T-helper 1 cell (primary cell): ENCODE measurements around the gene SPTBN5.
A peak's percentile ranks its signal among the peaks of the same experiment; 100 is the strongest.

Experiments used
- DNase-seq, 5 donors: peaks; one replicate each; pipeline ENCODE4 v3.0.0-alpha.2; 2012 to 2020

The SPTBN5 gene

DNA sequence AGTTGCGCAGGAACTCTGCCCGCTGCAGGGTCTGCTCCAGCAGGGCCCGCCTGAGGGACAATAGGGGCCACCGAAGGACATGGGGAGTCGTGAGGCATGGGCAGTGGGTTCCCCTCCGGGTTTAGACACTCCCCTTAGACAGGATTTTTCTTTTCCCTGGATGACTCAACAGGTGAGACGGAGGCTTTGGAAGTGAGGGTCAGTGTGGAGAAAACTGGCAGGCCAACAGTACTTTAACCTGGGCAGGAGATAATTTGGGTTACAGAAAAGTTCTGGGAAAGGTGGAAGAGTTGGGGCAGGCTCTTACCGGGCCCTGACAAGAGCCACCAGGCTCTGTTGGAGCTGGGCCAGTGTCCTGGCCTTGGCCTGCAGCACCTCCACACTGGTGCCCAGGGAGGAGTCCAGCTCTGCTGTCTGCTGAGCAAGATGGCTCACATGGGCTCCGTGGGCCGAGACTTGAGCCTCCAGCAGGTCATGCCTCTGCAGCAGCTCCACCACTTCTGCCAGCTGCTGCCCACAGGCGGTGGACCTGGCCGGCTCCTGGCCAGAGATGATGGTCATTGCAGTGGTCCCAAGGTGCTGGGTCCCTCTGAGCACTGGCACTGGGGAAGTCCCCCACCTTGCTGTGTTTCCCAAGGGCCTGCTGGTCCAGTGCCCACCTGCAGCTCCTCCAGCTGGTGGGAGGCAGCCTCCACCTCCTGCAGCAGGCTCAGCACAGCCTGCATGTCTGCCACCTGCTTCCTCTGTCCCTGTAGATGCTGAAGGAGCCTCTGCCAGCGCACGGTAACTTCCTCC is 11.0 kb downstream of the SPTBN5 start:
- DNase-seq = no peak

DNA sequence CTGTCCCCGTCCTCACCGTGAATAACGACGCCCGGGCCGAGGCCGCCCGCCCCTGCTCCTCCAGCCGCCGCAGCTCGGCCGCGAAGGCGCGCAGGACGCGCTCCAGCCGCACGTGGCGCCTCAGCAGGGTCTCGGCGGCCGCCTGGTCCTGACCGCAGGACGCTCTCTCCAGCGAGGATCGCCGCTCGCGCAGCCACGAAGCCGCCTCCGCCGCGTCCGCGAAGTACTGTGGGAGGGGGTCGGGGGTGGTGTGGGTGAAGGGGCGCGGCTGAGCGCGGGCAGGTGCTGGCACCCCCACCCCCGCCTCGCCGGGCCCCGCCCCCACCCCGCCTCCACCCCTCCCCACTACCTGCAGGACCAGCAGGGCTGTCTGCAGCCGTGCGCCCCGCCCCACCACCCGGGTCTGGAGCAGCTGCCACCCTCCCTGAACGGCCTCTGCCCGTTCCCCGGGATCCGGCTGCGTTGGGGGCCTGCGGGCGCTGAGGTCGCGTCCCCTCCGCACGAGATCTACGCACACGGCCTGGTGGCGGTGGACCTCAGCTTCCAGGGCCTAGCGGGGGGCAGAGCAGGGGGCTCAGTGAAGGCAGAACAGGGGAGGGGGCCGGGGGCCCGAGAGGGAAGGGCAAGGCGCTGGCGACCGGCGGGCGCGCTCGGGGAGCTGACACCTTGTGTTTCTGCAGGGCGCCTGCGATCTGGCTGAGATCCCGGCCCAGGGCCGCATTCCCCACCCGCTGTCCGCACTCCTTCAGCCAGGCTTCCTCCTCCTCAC is 11.7 kb downstream of the SPTBN5 start:
- DNase-seq = no peak

DNA sequence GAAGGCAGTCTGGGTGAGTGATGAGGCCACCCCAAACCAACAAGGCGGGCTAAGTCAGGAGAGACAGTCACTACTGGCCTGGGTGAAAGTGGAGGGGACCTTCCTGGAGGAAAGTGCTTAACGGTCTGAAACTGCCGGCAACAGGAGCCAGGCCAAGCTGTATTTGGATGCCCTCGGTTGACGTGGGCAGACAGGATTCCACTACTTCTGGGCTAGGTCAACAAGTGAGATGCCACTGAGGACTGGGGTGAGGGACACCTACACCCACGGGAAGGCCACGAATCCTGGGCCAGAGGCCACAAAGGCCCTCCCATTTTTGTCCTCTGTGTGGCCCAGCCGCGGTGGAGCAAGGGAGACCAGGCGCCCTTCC is 12.3 kb downstream of the SPTBN5 start:
- no peak for DNase-seq

GRCh38 chr15:41881086-41881485 is 12.8 kb downstream of the SPTBN5 start:
- no peak for DNase-seq

DNA sequence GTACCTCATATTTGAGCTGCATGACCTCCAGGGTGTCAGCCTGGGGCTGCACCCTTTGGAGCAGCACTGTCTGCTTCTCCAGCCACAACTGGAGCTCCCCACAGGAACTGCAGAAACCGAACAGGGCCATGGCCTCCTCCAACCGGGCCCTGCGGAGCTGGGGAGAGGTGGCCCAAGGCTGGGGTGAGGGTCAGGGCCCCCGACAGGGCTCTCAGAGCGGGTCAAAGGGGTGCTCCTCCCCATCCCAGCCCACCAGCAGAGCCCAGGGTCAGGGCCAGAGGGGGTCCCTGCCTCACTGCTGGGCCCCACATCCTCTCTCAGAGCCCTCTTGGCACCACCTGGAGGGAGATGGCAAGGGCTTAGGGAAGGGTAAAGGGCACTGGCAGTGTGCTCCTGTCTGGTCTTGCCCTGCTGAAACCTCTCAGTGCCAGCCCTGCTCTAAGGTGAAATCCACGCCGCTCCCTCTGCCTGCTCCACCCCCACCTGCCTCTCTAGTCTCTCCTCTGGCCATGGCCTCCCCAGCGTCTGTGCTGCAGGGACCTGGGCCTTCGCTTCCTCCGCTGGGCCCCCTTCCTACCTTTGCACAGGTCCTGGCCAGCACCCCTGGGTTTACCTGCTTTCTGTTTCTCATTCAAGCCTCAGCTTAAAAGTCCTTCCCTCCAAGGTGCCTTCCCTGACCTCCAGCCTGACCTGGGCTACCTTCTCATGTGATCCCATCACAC is 13.5 kb downstream of the SPTBN5 start:
- no peak for DNase-seq

- no peak for DNase-seq
Observed at GRCh38 chr15:41879321-41879845, 14.5 kb downstream of the SPTBN5 start.

DNA sequence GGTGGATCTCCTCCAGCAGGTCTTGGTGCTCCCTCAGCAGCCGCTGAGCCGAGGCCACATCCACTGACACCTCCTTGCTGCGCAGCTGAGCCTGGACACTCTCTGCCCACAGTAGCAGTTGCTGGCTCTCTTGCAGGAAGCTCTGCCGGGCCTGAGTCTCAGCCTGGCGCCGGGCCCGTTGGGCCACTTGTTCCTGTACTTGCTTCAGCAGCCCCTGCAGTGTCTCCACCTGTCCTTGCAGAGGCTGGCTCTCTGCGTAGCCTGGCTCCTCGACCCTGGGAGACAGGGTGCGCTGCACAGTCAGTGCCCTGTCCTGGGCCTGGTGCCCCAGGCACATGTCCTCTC is 15.5 kb downstream of the SPTBN5 start:
- DNase-seq = no peak

DNA sequence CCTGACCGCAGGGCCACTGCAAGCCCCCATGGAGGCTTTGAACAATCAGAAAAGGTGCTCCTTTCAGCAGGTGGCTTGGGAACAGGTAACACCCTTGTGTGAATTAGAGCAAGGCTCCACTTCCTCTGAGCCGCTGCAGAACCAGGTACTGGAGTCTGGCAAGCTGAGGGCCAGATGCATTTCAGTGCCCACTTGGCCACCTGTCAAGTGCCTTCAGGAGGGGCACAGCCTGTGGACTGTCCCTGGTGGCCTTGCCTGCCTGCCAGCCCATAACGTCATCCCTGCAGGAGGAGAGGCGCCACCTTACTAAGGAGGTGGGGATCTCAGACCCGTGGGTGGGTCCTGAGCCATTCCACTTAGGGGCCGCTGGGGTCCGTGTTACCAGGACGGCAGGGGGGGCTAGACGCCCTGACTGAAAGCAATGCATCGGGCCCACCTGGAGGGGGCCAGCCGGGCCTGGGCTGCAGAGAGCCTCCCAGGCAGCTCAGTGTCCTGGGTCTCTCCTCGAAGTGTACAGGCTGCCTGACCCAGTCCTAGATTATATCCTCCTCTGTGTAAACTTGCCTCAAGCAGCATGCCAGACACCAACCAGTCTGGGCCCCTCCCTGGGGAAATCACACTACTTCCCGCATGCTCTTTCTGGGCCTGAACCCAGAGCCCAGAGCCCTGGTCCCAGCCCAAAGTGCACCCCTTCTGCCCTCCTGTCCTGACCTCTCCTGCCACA is 16.1 kb downstream of the SPTBN5 start:
- no peak for DNase-seq

DNA sequence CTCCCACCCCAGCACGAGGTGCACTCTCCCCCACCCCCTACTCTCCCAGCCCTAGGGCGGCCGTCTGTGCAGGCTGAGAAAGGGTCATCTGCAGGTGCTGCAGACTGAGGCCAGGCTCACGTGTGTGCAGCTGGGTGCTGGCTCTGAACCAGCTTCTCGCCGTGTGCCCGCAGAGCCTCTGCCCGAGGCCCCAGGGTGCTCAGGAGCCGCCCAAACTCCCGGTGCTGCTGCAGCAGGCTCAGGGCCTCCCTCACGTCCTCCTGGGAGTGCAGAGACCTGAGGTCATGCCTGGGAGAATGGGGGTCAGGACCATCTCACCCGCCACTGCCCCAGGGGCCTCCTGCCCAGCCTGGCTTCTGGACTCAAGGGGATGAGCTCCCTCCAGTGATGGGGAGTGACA is 17.2 kb downstream of the SPTBN5 start:
- DNase-seq = no peak

GRCh38 chr15:41876007-41876406 is 17.8 kb downstream of the SPTBN5 start:
- no peak for DNase-seq

- no peak for DNase-seq
Observed at GRCh38 chr15:41874736-41875135, 19.1 kb downstream of the SPTBN5 start.

DNA sequence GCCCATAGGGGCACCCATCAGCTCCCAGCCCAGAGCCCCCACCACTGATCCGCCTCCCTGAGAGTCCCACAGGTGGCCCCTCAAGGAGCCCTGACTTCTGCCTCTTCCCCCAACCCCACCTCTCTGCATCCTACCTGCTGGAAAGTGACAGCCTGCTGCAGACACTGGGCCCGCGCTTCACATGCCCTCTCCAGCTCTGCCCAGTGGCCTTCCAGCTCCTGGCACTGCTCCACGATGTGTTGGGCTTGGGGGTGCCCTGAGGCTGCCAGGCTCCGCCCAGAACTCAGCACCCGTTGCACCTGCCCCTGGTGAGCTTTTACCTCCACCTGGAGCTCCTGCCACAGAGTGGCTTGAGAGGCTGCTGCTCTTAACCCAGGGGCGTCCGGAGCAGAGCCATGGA is 20.1 kb downstream of the SPTBN5 start:
- DNase-seq = no peak

- no peak for DNase-seq
Observed at GRCh38 chr15:41872166-41872747, 21.6 kb downstream of the SPTBN5 start.

DNA sequence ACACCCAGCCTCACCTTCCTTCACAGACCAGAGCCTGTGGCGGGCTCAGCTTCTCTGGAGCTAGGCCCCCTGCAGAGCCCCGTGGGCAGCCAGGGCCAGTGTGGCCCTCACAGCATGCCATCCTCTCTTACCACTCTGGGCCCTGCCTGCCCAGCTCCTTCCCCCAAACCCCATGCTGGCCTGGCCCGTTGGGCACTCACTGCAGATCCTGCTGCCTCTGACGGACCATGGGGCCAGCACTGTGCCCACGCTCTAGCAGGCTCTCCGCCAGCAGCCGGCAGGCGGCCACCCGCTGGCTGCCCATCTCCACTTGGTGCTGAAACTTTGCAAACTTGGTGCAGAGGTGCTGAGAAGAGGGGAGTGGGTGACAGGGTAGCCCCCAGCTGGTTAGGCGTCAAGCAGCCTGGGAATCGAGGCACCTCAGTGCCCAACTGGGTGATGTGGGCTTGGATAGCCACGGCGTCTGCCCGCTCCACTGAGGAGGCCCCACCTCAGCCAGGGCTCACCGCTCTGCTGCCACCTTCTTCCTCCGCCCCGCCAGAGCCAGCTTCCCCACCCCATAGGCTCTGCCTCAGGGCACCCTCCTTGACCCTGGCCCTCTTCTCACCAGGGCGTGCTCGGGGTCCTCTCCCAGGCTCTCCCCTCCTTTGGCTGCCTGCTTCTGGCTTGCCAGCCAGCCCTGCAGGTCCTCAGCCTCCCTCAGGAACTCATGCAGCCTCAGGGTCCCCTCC is 22.5 kb downstream of the SPTBN5 start:
- DNase-seq = no peak

DNA sequence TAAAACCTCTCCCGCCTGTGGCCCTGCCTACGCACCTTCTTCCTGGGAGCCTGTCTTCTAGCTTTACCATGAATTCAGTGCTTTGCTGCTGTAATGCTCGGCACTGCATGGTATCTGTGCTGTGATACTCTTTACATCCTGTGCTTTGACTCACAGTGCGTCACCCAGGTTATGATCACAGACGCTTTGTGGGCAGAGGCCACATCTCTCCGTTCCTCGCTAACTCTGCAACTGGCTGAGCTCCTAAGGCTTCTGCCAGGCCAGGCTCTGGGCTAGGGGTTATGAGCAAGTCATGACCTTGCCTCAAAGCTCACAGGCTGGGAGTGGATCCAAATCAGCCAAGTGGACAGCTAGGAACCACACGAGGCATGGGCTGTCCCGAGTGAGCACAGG is 23.2 kb downstream of the SPTBN5 start:
- DNase-seq = peak in 3 of 5 donors; percentile 33 to 82 (median 35)

GRCh38 chr15:41869770-41870688 is 23.8 kb downstream of the SPTBN5 start:
- DNase-seq = no peak

DNA sequence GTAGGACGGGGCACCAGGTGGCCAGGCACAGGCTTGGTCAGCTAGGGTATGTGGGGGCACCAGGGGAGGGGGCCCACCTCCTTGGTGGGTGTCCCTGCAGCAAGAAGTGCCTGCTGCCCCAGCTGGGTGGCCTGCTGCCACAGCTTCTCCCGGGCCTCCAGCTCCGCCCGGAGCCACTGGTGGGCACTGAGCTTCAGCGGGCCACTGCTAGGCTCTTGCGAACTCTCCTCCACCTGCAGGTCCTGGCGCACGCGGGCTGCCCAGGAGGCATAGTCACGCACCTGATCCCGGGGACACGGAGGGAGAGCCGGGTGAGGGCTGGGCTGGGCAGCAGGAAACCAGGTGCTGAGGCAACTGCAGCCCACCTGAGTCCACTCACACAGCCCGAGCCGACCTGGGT is 25.5 kb downstream of the SPTBN5 start:
- no peak for DNase-seq

DNA sequence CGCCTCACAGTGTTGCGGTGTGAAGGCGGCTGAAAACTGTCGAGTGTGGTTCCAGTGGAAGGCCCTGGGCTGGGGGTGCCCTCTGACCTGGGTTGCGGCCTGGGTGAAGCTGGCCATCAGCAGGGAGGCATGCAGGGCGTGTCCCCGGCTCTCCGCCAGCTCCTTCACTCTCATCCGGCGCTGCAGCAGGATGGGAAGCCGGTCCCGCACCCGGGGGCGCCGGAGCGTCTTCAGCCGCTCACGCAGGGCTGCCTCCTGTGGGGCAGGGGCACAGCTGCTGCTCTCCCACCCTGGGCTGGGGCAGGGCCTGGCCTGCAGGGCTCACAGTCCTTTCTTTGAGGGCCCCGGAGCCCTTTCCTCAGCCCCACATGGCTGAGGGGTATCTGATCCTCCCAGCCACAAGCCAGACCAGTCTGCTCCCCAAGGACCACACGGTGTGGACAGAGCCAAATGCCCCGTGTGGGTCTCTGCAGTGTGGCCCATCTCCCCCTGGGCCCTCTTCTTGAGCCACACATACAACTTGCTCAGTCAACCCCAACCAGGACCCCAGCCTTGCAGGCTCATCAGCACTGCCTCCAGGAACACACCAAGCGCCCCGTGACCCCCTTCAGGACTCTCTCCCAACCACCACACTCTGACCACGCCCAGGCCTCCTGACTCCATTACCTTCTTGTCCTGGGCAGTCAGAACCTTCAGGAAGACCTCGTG is 26.8 kb downstream of the SPTBN5 start:
- DNase-seq = no peak

- DNase-seq = no peak
Observed at GRCh38 chr15:41866263-41866703, 27.6 kb downstream of the SPTBN5 start.
